GM12878 (cell line): Measurements from ENCODE around the gene RP9. TPM values are rescaled to one million over a fixed set of nuclear protein-coding genes. Genes with fewer than 3 reads are reported as not detected.

Experiments
- CUX1 ChIP-seq: IDR thresholded peaks from 2 replicates; pipeline ENCODE4 v1.6.1; 2012; ENCODE audit warnings: improper control_type of control experiment, low read depth, low read length; ENCODE audit not compliant: insufficient replicate concordance
- E2F4 ChIP-seq: IDR thresholded peaks from 2 replicates; pipeline ENCODE4 v1.6.1; 2012; ENCODE audit warnings: low read depth, low read length, improper control_type of control experiment
- E4F1 ChIP-seq: fragments of 450-650 bp; IDR thresholded peaks from 2 replicates; pipeline ENCODE4 v1.6.1; 2018; ENCODE audit warnings: borderline replicate concordance, mild to moderate bottlenecking; ENCODE audit not compliant: partially characterized antibody
- MAX ChIP-seq: IDR thresholded peaks from 2 replicates; pipeline ENCODE4 v1.6.1; 2012; ENCODE audit warnings: low read depth, low read length, improper control_type of control experiment
- NR2C2 ChIP-seq: IDR thresholded peaks from 2 replicates; pipeline ENCODE4 v1.6.1; 2011; ENCODE audit warnings: borderline replicate concordance, low read depth; ENCODE audit not compliant: control insufficient read depth, insufficient read length
- TCF7 ChIP-seq: IDR thresholded peaks from 2 replicates; pipeline ENCODE4 v1.6.1; 2014; ENCODE audit warnings: antibody characterized with exemption, borderline replicate concordance
- ZBTB40 ChIP-seq: fragments of 450-650 bp; IDR thresholded peaks from 2 replicates; pipeline ENCODE4 v1.6.1; 2016; ENCODE audit warnings: mild to moderate bottlenecking, moderate library complexity, borderline replicate concordance
- ZZZ3 ChIP-seq: IDR thresholded peaks from 2 replicates; pipeline ENCODE4 v1.6.1; 2011; ENCODE audit warnings: low read depth; ENCODE audit not compliant: control insufficient read depth, insufficient read length
- polyA plus RNA-seq, 11 experiments: library from polyadenylated mRNA; depleted of rRNA in 4 of 11; unstranded in 6 of 11; stranded (reverse) in 5 of 11; fragments of >200 nt; fragmentation: Nextera tagmentation in 4 of 11; fragmentation: Illumina TruSeq in 1 of 11; extraction: Ambion mirVana in 4 of 11; extraction: Trizol in 1 of 11; gene quantifications; 1 replicate in 1 of 11; 2 replicates in 10 of 11; pipeline versions ENCODE4 v1.2.1 to v1.2.3, GENCODE V29; 2011 to 2016; ENCODE audit warnings: inconsistent platforms in 2 of 11, missing spikeins in 2 of 11, low read depth in 1 of 11
- total RNA-seq, 4 experiments: library from RNA; depleted of rRNA in 3 of 4; stranded (reverse); fragments of >200 nt in 3 of 4; fragmentation: Illumina TruSeq in 1 of 4; extraction: Trizol in 1 of 4; gene quantifications; 2 replicates each; pipeline versions ENCODE4 v1.2.1 to v1.2.3, GENCODE V29; 2013 to 2021

Gene RP9
- total and polyA plus RNA-seq, 10 of the 15 experiments (the other 5 are each of a cell fraction or from before 2014, with no cell fraction given) = 7.6 to 25.3 (median 16.9) TPM

- no peak for TF ChIP-seq ZBTB40
- no peak for TF ChIP-seq NR2C2
- no peak for TF ChIP-seq TCF7
- TF ChIP-seq CUX1 = no peak
- TF ChIP-seq E2F4 = no peak
- no peak for TF ChIP-seq ZZZ3
- TF ChIP-seq E4F1 = no peak
- TF ChIP-seq MAX = no peak
These were observed 48.6 kb upstream of the RP9 start (continued) for GRCh38 chr7:33157781-33158180.
